Right atrium auricular region (tissue), 2 donors: ENCODE measurements around the gene CPD. TPM values are rescaled to one million over a fixed set of nuclear protein-coding genes. Genes with fewer than 3 reads are reported as not detected.

Experiments used
- DNase-seq: peaks from one replicate; pipeline ENCODE4 v3.0.0-alpha.2; 2019; ENCODE audit warnings: low spot score
- H3K27ac ChIP-seq, 2 donors: fragments of 200-600 bp; sonication (generic); 1 replicate in 1 of 2; 2 replicates in 1 of 2; pipeline ENCODE4 v1.5.1; 2016 to 2019
- H3K27me3 ChIP-seq, 2 donors: fragments of 200-600 bp; sonication (generic); one replicate each; pipeline versions ENCODE4 v1.5.1 to v1.6.0; 2017 to 2019
- H3K36me3 ChIP-seq: fragments of 200-600 bp; sonication (generic); one replicate; pipeline ENCODE4 v1.5.1; 2016
- H3K4me1 ChIP-seq, 2 donors: fragments of 200-600 bp; sonication (generic); one replicate each; pipeline versions ENCODE4 v1.5.1 to v1.6.0; 2017 to 2019
- H3K4me3 ChIP-seq, 2 donors: fragments of 200-600 bp; sonication (generic); 1 replicate in 1 of 2; 2 replicates in 1 of 2; pipeline ENCODE4 v1.5.1; 2017 to 2019; ENCODE audit warnings: mild to moderate bottlenecking in 1 of 2, moderate library complexity in 1 of 2
- H3K9me3 ChIP-seq, 2 donors: fragments of 200-600 bp; sonication (generic); one replicate each; pipeline ENCODE4 v1.5.1; 2019
- CTCF ChIP-seq, 2 donors: fragments of 200-600 bp; sonication (generic); IDR thresholded peaks; one replicate each; pipeline ENCODE4 v1.5.1; 2019; ENCODE audit warnings: antibody characterized with exemption in 2 of 2
- total RNA-seq, 2 donors: library from RNA; depleted of rRNA; stranded (reverse); fragments of >200 nt; gene quantifications; one replicate each; pipeline ENCODE4 v1.1.0, GENCODE V29; 2016

Gene CPD
- total RNA-seq, 2 donors from 2014 or later, result 41.3 to 44.1 TPM

- no peak overlapping the region for H3K27ac ChIP-seq
- no peak for TF ChIP-seq CTCF (IDR thresholded peaks at IDR 0.05)
Measured at GRCh38 chr17:30368912-30369720, 9.6 kb upstream of the CPD start.

GRCh38 chr17:30369995-30370394, 8.7 kb upstream of the CPD start:
- H3K4me3 ChIP-seq, result no peak overlapping the region
- H3K36me3 ChIP-seq, result no peaks in the 10 kb centered on the region
- no peaks in the 10 kb centered on the region for H3K27me3 ChIP-seq
- H3K27ac ChIP-seq, result no peak overlapping the region
- no peak for DNase-seq
- H3K9me3 ChIP-seq, result no peaks in the 10 kb centered on the region
- no peak for TF ChIP-seq CTCF (IDR thresholded peaks at IDR 0.05)
- no peaks in the 10 kb centered on the region for H3K4me1 ChIP-seq

More at GRCh38 chr17:30368912-30369720, 9.6 kb upstream of the CPD start:
- H3K9me3 ChIP-seq, result no peaks in the 10 kb centered on the region
- no peaks in the 10 kb centered on the region for H3K36me3 ChIP-seq
- no peak overlapping the region for H3K4me3 ChIP-seq
- H3K4me1 ChIP-seq, result no peaks in the 10 kb centered on the region
- no peak for DNase-seq
- H3K27me3 ChIP-seq, result no peaks in the 10 kb centered on the region

- Histone ChIP-seq H3K36me3 (no peaks in the 10 kb centered on the region), H3K27me3 (no peaks in the 10 kb centered on the region), H3K27ac (no peak overlapping the region), H3K4me3 (no peak overlapping the region), H3K9me3 (no peaks in the 10 kb centered on the region), H3K4me1 (peaks cover 0 to 13% of the 10 kb centered on the region in 2 donors)
- no peak for DNase-seq
- TF ChIP-seq CTCF (IDR thresholded peaks at IDR 0.05), result no peak
Measured at GRCh38 chr17:30372755-30373154, 6.0 kb upstream of the CPD start.

GRCh38 chr17:30375661-30376060, 3.1 kb upstream of the CPD start:
- Histone ChIP-seq H3K36me3 (no peaks in the 10 kb centered on the region), H3K4me1 (peaks cover 0 to 30% of the 10 kb centered on the region in 2 donors), H3K27ac (no peak overlapping the region), H3K4me3 (no peak overlapping the region), H3K9me3 (no peaks in the 10 kb centered on the region), H3K27me3 (no peaks in the 10 kb centered on the region)
- DNase-seq, result no peak
- no peak for TF ChIP-seq CTCF (IDR thresholded peaks at IDR 0.05)

GRCh38 chr17:30376621-30377452, 1.9 kb upstream of the CPD start:
- no peaks in the 10 kb centered on the region for H3K9me3 ChIP-seq
- no peak overlapping the region for H3K4me3 ChIP-seq
- no peak overlapping the region for H3K27ac ChIP-seq
- no peak for TF ChIP-seq CTCF (IDR thresholded peaks at IDR 0.05)
- no peaks in the 10 kb centered on the region for H3K36me3 ChIP-seq
- H3K4me1 ChIP-seq, result peaks cover 0 to 42% of the 10 kb centered on the region in 2 donors
- no peak for DNase-seq
- H3K27me3 ChIP-seq, result no peaks in the 10 kb centered on the region
